ENCODE results near the gene DMRTC2. TPM values are rescaled to one million over a fixed set of nuclear protein-coding genes. Genes with fewer than 3 reads are reported as not detected.

DMRTC2 gene
- polyA plus RNA-seq, 1 donor = not detected

Other genes starting within 250 kb of the DMRTC2 start
- gene CEACAM4, start 218.0 kb upstream of the DMRTC2 start, polyA plus RNA-seq = 0.16 TPM
- gene CEACAM7, start 156.8 kb upstream of the DMRTC2 start, polyA plus RNA-seq = 0.09 TPM
- gene CEACAM5, start 136.4 kb upstream of the DMRTC2 start, polyA plus RNA-seq = 18.8 TPM
- gene CEACAM6, start 89.5 kb upstream of the DMRTC2 start, polyA plus RNA-seq = 16.1 TPM
- 0.36 TPM for gene CEACAM3, start 48.5 kb upstream of the DMRTC2 start, polyA plus RNA-seq
- not detected for gene LYPD4, start 359 bp upstream of the DMRTC2 start, polyA plus RNA-seq
- gene RPS19, start 15.2 kb downstream of the DMRTC2 start, polyA plus RNA-seq = 2,618 TPM
- 0.75 TPM for gene CD79A, start 32.2 kb downstream of the DMRTC2 start, polyA plus RNA-seq
- 63.6 TPM for gene ARHGEF1, start 38.1 kb downstream of the DMRTC2 start, polyA plus RNA-seq
- 0.24 TPM for gene ERFL, start 83.4 kb downstream of the DMRTC2 start, polyA plus RNA-seq
- 82.4 TPM for gene RABAC1, start 114.3 kb downstream of the DMRTC2 start, polyA plus RNA-seq
- gene ATP1A3, start 149.2 kb downstream of the DMRTC2 start, polyA plus RNA-seq = 13.0 TPM
- gene GRIK5, start 225.2 kb downstream of the DMRTC2 start, polyA plus RNA-seq = 4.7 TPM
- gene ZNF574, start 231.1 kb downstream of the DMRTC2 start, polyA plus RNA-seq = 15.1 TPM